Calu3 (cell line): ENCODE results near the gene HTRA2. TPM values are rescaled to one million over a fixed set of nuclear protein-coding genes. Genes with fewer than 3 reads are reported as not detected.

Source experiments
- BruUV-seq: library from RNA; stranded (reverse); fragments of 400-500 nt; replicated peaks from 2 replicates; lab custom pipeline; 2021; lab: Mats Ljungman, UMichigan
- CTCF ChIA-PET: fragments of 300-600 bp; sonication (Branson Sonifier 250); formaldehyde crosslinking; loops from one replicate; lab custom pipeline; 2022; ENCODE audit warnings: antibody characterized with exemption; lab: Charles Lee
- DNase-seq: peaks from one replicate; pipeline ENCODE4 v3.0.0; 2022
- H3K27ac Mint-ChIP-seq: one replicate; pipeline ENCODE4 v1.8.0; 2022; ENCODE audit warnings: mixed read lengths; ENCODE audit not compliant: unreplicated experiment
- H3K27me3 Mint-ChIP-seq: one replicate; pipeline ENCODE4 v1.8.0; 2022; ENCODE audit warnings: mixed read lengths; ENCODE audit not compliant: unreplicated experiment
- H3K36me3 Mint-ChIP-seq: one replicate; pipeline ENCODE4 v1.8.0; 2022; ENCODE audit warnings: mild to moderate bottlenecking, moderate library complexity, mixed read lengths; ENCODE audit not compliant: insufficient read depth, unreplicated experiment
- H3K4me1 Mint-ChIP-seq: one replicate; pipeline ENCODE4 v1.8.0; 2022; ENCODE audit warnings: mild to moderate bottlenecking, low read depth, mixed read lengths; ENCODE audit not compliant: unreplicated experiment
- H3K4me3 Mint-ChIP-seq: one replicate; pipeline ENCODE4 v1.8.0; 2022; ENCODE audit warnings: mild to moderate bottlenecking, low read depth, moderate library complexity, mixed read lengths; ENCODE audit not compliant: unreplicated experiment
- H3K9me3 Mint-ChIP-seq: one replicate; pipeline ENCODE4 v1.8.0; 2022; ENCODE audit warnings: low read depth, mixed read lengths; ENCODE audit not compliant: unreplicated experiment
- intact Hi-C: fragments of 100-400 bp; cut with micrococcal nuclease; formaldehyde crosslinking; loops from one replicate; pipeline ENCODE4 v1.10.0; 2022; ENCODE audit not compliant: unreplicated experiment
- total RNA-seq: library from RNA; stranded (reverse); gene quantifications from 2 replicates; pipeline ENCODE4 v1.2.3, GENCODE V29; 2022
- TF ChIP-seq, protein P1 (sequence below): fragments of 200-600 bp; IDR thresholded peaks from one replicate; pipeline ENCODE4 v1.8.0; 2022; ENCODE audit warnings: antibody characterized with exemption; ENCODE audit not compliant: unreplicated experiment

HTRA2 gene
- total RNA-seq, 1 experiment from 2014 or later, result 26.3 TPM

DNA sequence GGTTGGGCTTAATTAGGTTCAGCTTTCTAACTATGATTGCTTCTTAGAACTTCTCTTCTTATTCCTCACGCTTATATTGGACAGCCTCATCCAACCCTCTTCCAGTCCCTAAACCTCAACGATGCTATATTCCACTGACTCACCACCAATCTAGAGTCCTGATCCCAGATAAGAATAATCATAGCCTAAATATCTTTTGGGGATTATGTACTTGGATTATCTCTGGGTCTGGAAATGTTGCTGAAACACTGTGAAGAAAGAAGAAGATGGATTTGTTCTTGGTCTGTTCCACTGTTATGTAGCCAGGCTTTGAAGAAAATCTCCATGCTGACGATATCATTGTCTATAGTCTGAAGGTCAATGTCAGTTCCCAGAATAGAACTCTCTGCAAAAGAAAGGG, 51.7 kb downstream of the HTRA2 start:
- no peak for DNase-seq
- Mint-ChIP-seq H3K4me3 (no peak overlapping the region), H3K9me3 (no peaks in the 10 kb centered on the region), H3K36me3 (no peaks in the 10 kb centered on the region), H3K27ac (no peak overlapping the region), H3K27me3 (no peaks in the 10 kb centered on the region), H3K4me1 (peaks cover 7% of the 10 kb centered on the region)
- intact Hi-C loops, result loop anchor here (10.0 kb wide), 1 partner anchor 327 kb away; no protein-coding TSS in a partner anchor
- TF ChIP-seq, protein P1, sequence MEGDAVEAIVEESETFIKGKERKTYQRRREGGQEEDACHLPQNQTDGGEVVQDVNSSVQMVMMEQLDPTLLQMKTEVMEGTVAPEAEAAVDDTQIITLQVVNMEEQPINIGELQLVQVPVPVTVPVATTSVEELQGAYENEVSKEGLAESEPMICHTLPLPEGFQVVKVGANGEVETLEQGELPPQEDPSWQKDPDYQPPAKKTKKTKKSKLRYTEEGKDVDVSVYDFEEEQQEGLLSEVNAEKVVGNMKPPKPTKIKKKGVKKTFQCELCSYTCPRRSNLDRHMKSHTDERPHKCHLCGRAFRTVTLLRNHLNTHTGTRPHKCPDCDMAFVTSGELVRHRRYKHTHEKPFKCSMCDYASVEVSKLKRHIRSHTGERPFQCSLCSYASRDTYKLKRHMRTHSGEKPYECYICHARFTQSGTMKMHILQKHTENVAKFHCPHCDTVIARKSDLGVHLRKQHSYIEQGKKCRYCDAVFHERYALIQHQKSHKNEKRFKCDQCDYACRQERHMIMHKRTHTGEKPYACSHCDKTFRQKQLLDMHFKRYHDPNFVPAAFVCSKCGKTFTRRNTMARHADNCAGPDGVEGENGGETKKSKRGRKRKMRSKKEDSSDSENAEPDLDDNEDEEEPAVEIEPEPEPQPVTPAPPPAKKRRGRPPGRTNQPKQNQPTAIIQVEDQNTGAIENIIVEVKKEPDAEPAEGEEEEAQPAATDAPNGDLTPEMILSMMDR, result no peak
- CTCF ChIA-PET, result no interaction called here
- no TSS peak for BruUV-seq

DNA sequence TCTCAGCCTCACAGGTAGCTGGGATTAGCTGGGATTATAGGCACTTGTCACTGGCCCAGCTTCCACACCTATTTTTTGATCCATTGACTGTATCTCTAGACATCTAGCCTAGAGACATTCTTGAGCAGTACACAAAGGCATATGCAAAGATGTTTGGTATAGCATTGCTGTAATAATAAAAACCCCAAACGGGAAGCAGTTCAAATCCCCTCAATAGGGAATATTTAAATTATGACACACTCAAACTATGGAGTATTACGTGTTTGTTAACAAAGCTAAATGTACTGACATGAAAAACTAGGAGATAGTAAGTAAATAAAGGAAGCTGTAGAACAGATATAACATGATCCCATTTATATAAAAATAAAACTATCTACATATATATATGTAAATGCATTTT, 52.5 kb downstream of the HTRA2 start:
- Mint-ChIP-seq H3K27me3 (no peaks in the 10 kb centered on the region), H3K27ac (no peak overlapping the region), H3K4me1 (peaks cover 7% of the 10 kb centered on the region), H3K9me3 (no peaks in the 10 kb centered on the region), H3K36me3 (no peaks in the 10 kb centered on the region), H3K4me3 (no peak overlapping the region)
- CTCF ChIA-PET, result no interaction called here
- TF ChIP-seq, protein P1, result no peak
- intact Hi-C loops, result loop anchor here (10.0 kb wide), 1 partner anchor 327 kb away; no protein-coding TSS in a partner anchor
- no peak for DNase-seq
- BruUV-seq, result no TSS peak

Other genes starting within 250 kb of the HTRA2 start
- 5.8 and 7.0 TPM in 2 replicates for gene SLC4A5, start 186.5 kb upstream of the HTRA2 start, total RNA-seq
- gene DCTN1, start 149.6 kb upstream of the HTRA2 start, total RNA-seq, result 113 and 129 TPM in 2 replicates
- 4.0 and 5.7 TPM in 2 replicates for gene C2orf81, start 108.3 kb upstream of the HTRA2 start, total RNA-seq
- gene WDR54, start 108.2 kb upstream of the HTRA2 start, total RNA-seq, result 30.5 and 32.3 TPM in 2 replicates
- 97.6 and 103 TPM in 2 replicates for gene RTKN, start 88.0 kb upstream of the HTRA2 start, total RNA-seq
- gene INO80B, start 74.8 kb upstream of the HTRA2 start, total RNA-seq, result 41.7 and 42.1 TPM in 2 replicates
- gene WBP1, start 71.5 kb upstream of the HTRA2 start, total RNA-seq, result 61.6 and 63.7 TPM in 2 replicates
- 64.8 and 66.3 TPM in 2 replicates for gene MOGS, start 64.6 kb upstream of the HTRA2 start, total RNA-seq
- 83.7 and 88.9 TPM in 2 replicates for gene MRPL53, start 57.3 kb upstream of the HTRA2 start, total RNA-seq
- gene CCDC142, start 46.9 kb upstream of the HTRA2 start, total RNA-seq, result 29.9 and 30.4 TPM in 2 replicates
- 26.2 and 32.9 TPM in 2 replicates for gene TTC31, start 46.9 kb upstream of the HTRA2 start, total RNA-seq
- gene LBX2, start 30.3 kb upstream of the HTRA2 start, total RNA-seq, result 3.0 and 3.5 TPM in 2 replicates
- gene PCGF1, start 22.2 kb upstream of the HTRA2 start, total RNA-seq, result 25.9 TPM in 2 replicates
- not detected in 2 replicates for gene TLX2, start 15.5 kb upstream of the HTRA2 start, total RNA-seq
- gene DQX1, start 3.7 kb upstream of the HTRA2 start, total RNA-seq, result 0.14 TPM in 1 of 2 replicates, not detected in the other
- gene AUP1, start 227 bp upstream of the HTRA2 start, total RNA-seq, result 145 and 153 TPM in 2 replicates
- gene LOXL3, start 24.0 kb downstream of the HTRA2 start, total RNA-seq, result 0.93 and 1.2 TPM in 2 replicates
- 2.1 and 2.5 TPM in 2 replicates for gene DOK1, start 24.8 kb downstream of the HTRA2 start, total RNA-seq
- gene M1AP, start 118.4 kb downstream of the HTRA2 start, total RNA-seq, result not detected in 2 replicates
- 9.5 and 10.1 TPM in 2 replicates for gene SEMA4F, start 124.3 kb downstream of the HTRA2 start, total RNA-seq